Lung (tissue), 12 donors: Measurements from ENCODE around the gene ABCA1. TPM values are rescaled to one million over a fixed set of nuclear protein-coding genes. Genes with fewer than 3 reads are reported as not detected.

ENCODE experiments used
- ATAC-seq: fragments of 200-7000 bp; cut with Tn5 transposase; one replicate; pipeline ENCODE4 v1.9.1; 2020; ENCODE audit warnings: moderate number of reproducible peaks; ENCODE audit not compliant: insufficient read depth, low FRiP score
- DNase-seq, 3 donors: peaks; one replicate each; pipeline ENCODE4 v3.0.0-alpha.2; 2013 to 2017
- H3K27ac ChIP-seq, 2 donors: one replicate each; pipeline ENCODE4 v1.5.1; 2013; ENCODE audit warnings: mild to moderate bottlenecking in 2 of 2, moderate library complexity in 2 of 2, control low read depth in 1 of 2, inconsistent platforms in 1 of 2, low read depth in 1 of 2, low read length in 1 of 2
- H3K27me3 ChIP-seq, 3 donors: one replicate each; pipeline ENCODE4 v1.5.1; 2013; ENCODE audit warnings: low read length in 2 of 3; ENCODE audit not compliant: control insufficient read depth in 3 of 3, insufficient read depth in 3 of 3
- H3K36me3 ChIP-seq, 4 donors: one replicate each; pipeline ENCODE4 v1.5.1; 2013; ENCODE audit warnings: low read length in 4 of 4, mild to moderate bottlenecking in 1 of 4, moderate library complexity in 1 of 4; ENCODE audit not compliant: control insufficient read depth in 4 of 4, insufficient read depth in 4 of 4
- H3K4me1 ChIP-seq, 5 donors: one replicate each; pipeline ENCODE4 v1.5.1; 2013; ENCODE audit warnings: low read length in 5 of 5, mild to moderate bottlenecking in 2 of 5, moderate library complexity in 1 of 5; ENCODE audit not compliant: control insufficient read depth in 5 of 5, insufficient read depth in 5 of 5
- H3K4me3 ChIP-seq: one replicate; pipeline ENCODE4 v1.5.1; 2013; ENCODE audit warnings: mild to moderate bottlenecking, control low read depth, moderate library complexity
- H3K9ac ChIP-seq, 2 donors: one replicate each; pipeline ENCODE4 v1.5.1; 2013; ENCODE audit warnings: low read length in 2 of 2, control low read depth in 1 of 2; ENCODE audit not compliant: insufficient read depth in 1 of 2
- H3K9me3 ChIP-seq, 4 donors: one replicate each; pipeline ENCODE4 v1.5.1; 2013; ENCODE audit warnings: low read length in 3 of 4, mild to moderate bottlenecking in 1 of 4, moderate library complexity in 1 of 4; ENCODE audit not compliant: control insufficient read depth in 4 of 4, insufficient read depth in 3 of 4
- CTCF ChIP-seq: IDR thresholded peaks from 2 replicates; pipeline ENCODE4 v1.5.1; 2012; ENCODE audit warnings: mild to moderate bottlenecking; ENCODE audit errors: control extremely low read depth, extremely low read depth
- WGBS, 2 donors: extraction: QIAGEN DNeasy Blood & Tissue Kit; methylation state at CpG; one replicate each; pipeline ENCODE4 v1.1.7; 2013; 5-methylcytosine and 5-hydroxymethylcytosine counted together
- polyA plus RNA-seq, 2 donors: library from polyadenylated mRNA; stranded (reverse); fragments of 200-250 nt; gene quantifications; one replicate each; pipeline ENCODE4 v1.2.1, GENCODE V29; 2013
- total RNA-seq, 2 donors: library from RNA; depleted of rRNA in 1 of 2; stranded (reverse); fragments of >200 nt in 1 of 2; gene quantifications; one replicate each; pipeline ENCODE4 v1.2.1, GENCODE V29; 2014 to 2021
- donor health status: control.
- donor health status: control.
- donor health status: Bipolar disorder and iron deficiency.
- donor health status: healthy.
- donor health status: DM: yes; HTN: yes; CAD: no.

ABCA1 gene
- total and polyA plus RNA-seq, 4 donors = 5.4 to 140 (median 16.8) TPM

DNA sequence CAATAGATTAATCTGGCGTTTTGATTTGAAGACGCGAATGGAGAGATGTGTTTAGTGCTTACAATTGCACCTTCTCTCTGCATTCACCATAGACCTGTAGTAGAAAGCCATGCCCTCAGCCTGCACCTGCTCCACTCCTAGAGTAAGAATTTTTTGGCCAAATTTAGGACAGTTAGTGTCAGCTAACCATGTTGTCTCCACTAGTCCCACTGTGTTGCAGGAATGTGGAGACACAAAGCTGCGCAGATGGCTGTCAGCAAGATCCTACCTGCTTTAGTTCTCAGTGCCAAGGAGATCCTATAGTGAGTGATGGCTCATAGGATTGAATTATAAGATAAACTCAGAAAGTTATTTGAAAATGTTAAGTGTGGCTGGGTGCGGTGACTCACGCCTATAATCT is 35.1 kb upstream of the ABCA1 start:
- Histone ChIP-seq H3K9ac (no peak overlapping the region), H3K9me3 (no peaks in the 10 kb centered on the region), H3K27me3 (no peaks in the 10 kb centered on the region), H3K4me3 (no peak overlapping the region), H3K27ac (no peak overlapping the region), H3K36me3 (no peaks in the 10 kb centered on the region), H3K4me1 (peaks cover 0 to 12% (median 0%) of the 10 kb centered on the region in 5 donors)
- DNase-seq = no peak
- ATAC-seq = no peak
- TF ChIP-seq CTCF = no peak
- WGBS, 2 donors = 94 to 95% methylated on average over 6 of the region's 6 CpGs

GRCh38 chr9:104961701-104962359 is 33.9 kb upstream of the ABCA1 start:
- H3K27me3 ChIP-seq = no peaks in the 10 kb centered on the region
- 80 to 89% methylated on average over 6 of the region's 6 CpGs for WGBS, 2 donors
- ATAC-seq = no peak
- no peak for TF ChIP-seq CTCF
- peaks cover 0 to 8% (median 0%) of the 10 kb centered on the region in 5 donors for H3K4me1 ChIP-seq
- no peak overlapping the region for H3K4me3 ChIP-seq
- H3K9ac ChIP-seq = no peak overlapping the region
- no peak overlapping the region for H3K27ac ChIP-seq
- peak; percentile 14 to 70 (median 59) for DNase-seq
- H3K36me3 ChIP-seq = no peaks in the 10 kb centered on the region
- no peaks in the 10 kb centered on the region for H3K9me3 ChIP-seq

DNA sequence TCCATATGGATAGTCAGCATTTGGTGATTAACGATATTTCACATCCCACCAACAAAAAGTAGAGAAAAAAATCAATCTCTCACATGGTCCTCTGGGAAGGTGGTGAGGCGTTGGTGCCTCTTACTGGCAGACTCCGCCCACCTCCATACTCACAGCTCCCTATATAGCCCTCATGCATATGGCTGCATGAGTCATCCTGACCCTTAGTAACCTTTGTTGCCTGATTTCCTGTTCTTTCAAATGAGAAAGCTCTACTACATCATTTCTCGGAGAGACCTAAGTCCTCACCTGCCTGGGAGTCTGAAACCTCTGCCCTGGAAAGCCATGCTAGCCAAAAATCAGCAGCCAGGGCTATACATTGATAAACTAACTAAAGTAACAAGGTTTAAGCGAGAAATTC is 33.3 kb upstream of the ABCA1 start:
- no peaks in the 10 kb centered on the region for H3K27me3 ChIP-seq
- H3K4me3 ChIP-seq = no peak overlapping the region
- H3K4me1 ChIP-seq = peaks cover 0 to 8% (median 0%) of the 10 kb centered on the region in 5 donors
- no peaks in the 10 kb centered on the region for H3K9me3 ChIP-seq
- TF ChIP-seq CTCF = no peak
- ATAC-seq (peak; percentile 58), DNase-seq (no peak)
- no peak overlapping the region for H3K9ac ChIP-seq
- no peaks in the 10 kb centered on the region for H3K36me3 ChIP-seq
- 65 to 74% methylated on average over 5 of the region's 5 CpGs for WGBS, 2 donors
- no peak overlapping the region for H3K27ac ChIP-seq

- no peaks in the 10 kb centered on the region for H3K36me3 ChIP-seq
- H3K9ac ChIP-seq = no peak overlapping the region
- WGBS, 2 donors = 47 to 76% methylated on average over 2 of the region's 2 CpGs
- no peak for ATAC-seq
- peaks cover 0 to 8% (median 0%) of the 10 kb centered on the region in 5 donors for H3K4me1 ChIP-seq
- H3K27me3 ChIP-seq = no peaks in the 10 kb centered on the region
- H3K27ac ChIP-seq = no peak overlapping the region
- no peaks in the 10 kb centered on the region for H3K9me3 ChIP-seq
- TF ChIP-seq CTCF = no peak
- no peak overlapping the region for H3K4me3 ChIP-seq
- DNase-seq = no peak
Measured at GRCh38 chr9:104960662-104961061, 32.7 kb upstream of the ABCA1 start.
